Cardiac muscle cell (in vitro differentiated cells and primary cell): ENCODE data around the gene ILDR1. TPM values are rescaled to one million over a fixed set of nuclear protein-coding genes. Genes with fewer than 3 reads are reported as not detected.
A peak's percentile ranks its signal among the peaks of the same experiment; 100 is the strongest.

Experiments
- DNase-seq, 2 donors: peaks; one replicate each; pipeline versions ENCODE4 v3.0.0 to v3.0.0-alpha.2; 2010 to 2017; ENCODE audit warnings: low read depth in 1 of 2, low spot score in 1 of 2
- H3K27ac ChIP-seq: fragments of 200-600 bp; sonication (generic); 2 replicates; pipeline ENCODE4 v1.5.1; 2016
- H3K27me3 ChIP-seq: fragments of 200-600 bp; sonication (generic); 2 replicates; pipeline ENCODE4 v1.6.0; 2016; ENCODE audit warnings: control low read depth
- H3K36me3 ChIP-seq: fragments of 200-600 bp; sonication (generic); 2 replicates; pipeline ENCODE4 v1.5.1; 2016; ENCODE audit warnings: control low read depth
- H3K4me1 ChIP-seq: fragments of 200-600 bp; sonication (generic); 2 replicates; pipeline ENCODE4 v1.8.1; 2017; ENCODE audit warnings: low read depth, mild to moderate bottlenecking, mixed run types
- H3K4me3 ChIP-seq: fragments of 200-600 bp; sonication (generic); 2 replicates; pipeline ENCODE4 v1.5.1; 2016; ENCODE audit warnings: mild to moderate bottlenecking
- H3K9me3 ChIP-seq: fragments of 200-600 bp; sonication (generic); 2 replicates; pipeline ENCODE4 v1.5.1; 2017; ENCODE audit warnings: low read depth, mild to moderate bottlenecking, control low read depth
- CTCF ChIP-seq: IDR thresholded peaks from 2 replicates; pipeline ENCODE4 v1.5.1; 2012; ENCODE audit warnings: low read depth, mild to moderate bottlenecking, low read length
- polyA plus RNA-seq: library from polyadenylated mRNA; unstranded; fragments of >200 nt; fragmentation: Nextera tagmentation; extraction: Ambion mirVana; gene quantifications from 2 replicates; pipeline ENCODE4 v1.2.1, GENCODE V29; 2016
- total RNA-seq: library from RNA; depleted of rRNA; stranded (reverse); fragments of >200 nt; gene quantifications from 2 replicates; pipeline ENCODE4 v1.2.3, GENCODE V29; 2016

The ILDR1 gene
- total and polyA plus RNA-seq, 2 experiments from 2014 or later: 0.30 TPM; not detected in 1

GRCh38 chr3:122010506-122010905 lies 11.5 kb downstream of the ILDR1 start:
- H3K4me3 ChIP-seq: no peak overlapping the region
- H3K9me3 ChIP-seq: no peaks in the 10 kb centered on the region
- no peak overlapping the region for H3K27ac ChIP-seq
- H3K36me3 ChIP-seq: no peaks in the 10 kb centered on the region
- H3K27me3 ChIP-seq: no peaks in the 10 kb centered on the region
- no peak for TF ChIP-seq CTCF
- no peaks in the 10 kb centered on the region for H3K4me1 ChIP-seq
- DNase-seq: peak in 1 of 2 donors; percentile 13

GRCh38 chr3:122008166-122008565 lies 13.9 kb downstream of the ILDR1 start:
- Histone ChIP-seq H3K36me3 (no peaks in the 10 kb centered on the region), H3K9me3 (no peaks in the 10 kb centered on the region), H3K4me1 (no peaks in the 10 kb centered on the region), H3K27me3 (no peaks in the 10 kb centered on the region), H3K4me3 (no peak overlapping the region), H3K27ac (no peak overlapping the region)
- no peak for DNase-seq
- no peak for TF ChIP-seq CTCF

GRCh38 chr3:122006267-122006666 lies 15.8 kb downstream of the ILDR1 start:
- Histone ChIP-seq H3K9me3 (no peaks in the 10 kb centered on the region), H3K36me3 (no peaks in the 10 kb centered on the region), H3K27ac (no peak overlapping the region), H3K27me3 (no peaks in the 10 kb centered on the region), H3K4me1 (no peaks in the 10 kb centered on the region), H3K4me3 (no peak overlapping the region)
- DNase-seq: no peak
- no peak for TF ChIP-seq CTCF

- Histone ChIP-seq H3K4me1 (no peaks in the 10 kb centered on the region), H3K9me3 (no peaks in the 10 kb centered on the region), H3K36me3 (no peaks in the 10 kb centered on the region), H3K27ac (no peak overlapping the region), H3K4me3 (no peak overlapping the region), H3K27me3 (no peaks in the 10 kb centered on the region)
- TF ChIP-seq CTCF: no peak
- DNase-seq: no peak
These were observed 17.0 kb downstream of the ILDR1 start for GRCh38 chr3:122004991-122005565.

GRCh38 chr3:122004107-122004506 lies 17.9 kb downstream of the ILDR1 start:
- Histone ChIP-seq H3K36me3 (no peaks in the 10 kb centered on the region), H3K9me3 (no peaks in the 10 kb centered on the region), H3K4me3 (no peak overlapping the region), H3K27ac (no peak overlapping the region), H3K4me1 (no peaks in the 10 kb centered on the region), H3K27me3 (no peaks in the 10 kb centered on the region)
- TF ChIP-seq CTCF: no peak
- peak in 1 of 2 donors; percentile 40 for DNase-seq
